SK-MEL-5 (cell line): ENCODE data around the gene FYB2. TPM values are rescaled to one million over a fixed set of nuclear protein-coding genes. Genes with fewer than 3 reads are reported as not detected.
"Not testable (repeated sequence)": the region's sequence is repeated elsewhere in the genome, so short reads cannot be mapped to it uniquely, and the experiment has no call there.

ENCODE experiments used
- DNase-seq: peaks from one replicate; pipeline ENCODE4 v3.0.0-alpha.2; 2016; ENCODE audit warnings: low read depth, low spot score
- in situ Hi-C: cut with HindIII; loops from 2 replicates; pipeline ENCODE4 v1.10.0; 2016; ENCODE audit warnings: low sequenced_read_pairs, high pct_unique_total_duplicates, low pct_unique_long_range_greater_than_20kb
- total RNA-seq: library from RNA; depleted of rRNA; stranded (reverse); fragments of >200 nt; shearing (Covaris generic); gene quantifications from 2 replicates; pipeline ENCODE4 v1.2.3, GENCODE V29; 2014

Gene FYB2
- total RNA-seq, 1 experiment from 2014 or later = not detected

DNA sequence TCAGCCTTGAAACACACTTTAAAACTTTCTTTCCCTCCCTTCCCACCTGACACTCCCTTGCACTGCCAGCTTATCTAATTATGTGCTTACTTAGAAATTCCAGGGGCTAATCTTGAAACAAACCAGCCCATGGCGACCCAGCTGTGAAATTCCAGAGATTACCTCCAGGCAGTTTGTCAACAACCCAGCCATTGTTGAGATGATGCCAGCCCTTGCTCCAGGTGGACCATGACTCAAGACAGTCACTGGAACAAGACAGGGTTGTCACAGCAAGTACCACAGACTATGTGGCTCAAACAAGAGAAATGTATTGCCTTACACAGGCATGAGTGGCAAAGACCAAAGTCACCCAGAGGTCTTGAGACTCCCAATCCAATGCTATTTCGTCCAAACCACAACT, 7.9 kb downstream of the FYB2 start:
- in situ Hi-C loops = no loop called here
- DNase-seq = no peak

DNA sequence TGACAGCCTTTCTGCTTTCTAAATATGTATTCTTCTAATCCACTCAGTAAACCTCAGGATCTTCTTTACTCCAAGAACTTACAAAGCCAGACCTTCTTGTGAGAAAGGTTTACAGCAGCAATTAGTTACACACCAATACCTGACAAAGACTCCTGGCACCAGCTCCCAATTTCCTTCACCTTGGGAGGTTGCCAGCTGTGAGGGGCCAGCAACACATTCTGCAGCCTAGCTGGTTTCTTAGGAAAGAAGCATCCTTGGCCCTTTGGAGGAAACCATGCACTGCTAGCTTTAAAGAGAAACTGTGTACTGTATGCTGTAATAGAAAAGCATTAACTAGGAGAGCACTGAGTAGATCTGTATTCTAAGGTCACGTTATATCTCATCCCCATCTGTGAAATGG, 10.8 kb downstream of the FYB2 start:
- in situ Hi-C loops = no loop called here
- DNase-seq = no peak

DNA sequence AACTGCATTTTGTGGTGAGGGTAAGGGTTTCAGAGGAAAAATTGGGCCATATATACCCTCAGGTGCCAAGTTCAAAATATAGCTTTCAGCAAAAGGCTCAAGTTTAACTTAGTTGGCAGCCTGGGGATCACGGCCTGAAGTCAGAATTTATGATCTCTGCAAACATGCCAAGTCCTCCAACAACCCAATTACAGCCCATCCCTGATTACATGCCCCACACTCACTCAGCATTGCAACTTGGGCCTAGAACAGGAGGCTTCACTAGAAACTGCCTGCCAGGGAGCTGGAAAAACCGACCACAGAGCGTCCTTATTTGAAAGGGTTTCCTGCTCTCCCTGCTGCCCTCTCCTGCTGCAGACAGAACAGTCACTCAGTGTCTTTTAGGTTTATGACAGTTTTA, 12.4 kb downstream of the FYB2 start:
- DNase-seq = peak; percentile 12
- in situ Hi-C loops = no loop called here

DNA sequence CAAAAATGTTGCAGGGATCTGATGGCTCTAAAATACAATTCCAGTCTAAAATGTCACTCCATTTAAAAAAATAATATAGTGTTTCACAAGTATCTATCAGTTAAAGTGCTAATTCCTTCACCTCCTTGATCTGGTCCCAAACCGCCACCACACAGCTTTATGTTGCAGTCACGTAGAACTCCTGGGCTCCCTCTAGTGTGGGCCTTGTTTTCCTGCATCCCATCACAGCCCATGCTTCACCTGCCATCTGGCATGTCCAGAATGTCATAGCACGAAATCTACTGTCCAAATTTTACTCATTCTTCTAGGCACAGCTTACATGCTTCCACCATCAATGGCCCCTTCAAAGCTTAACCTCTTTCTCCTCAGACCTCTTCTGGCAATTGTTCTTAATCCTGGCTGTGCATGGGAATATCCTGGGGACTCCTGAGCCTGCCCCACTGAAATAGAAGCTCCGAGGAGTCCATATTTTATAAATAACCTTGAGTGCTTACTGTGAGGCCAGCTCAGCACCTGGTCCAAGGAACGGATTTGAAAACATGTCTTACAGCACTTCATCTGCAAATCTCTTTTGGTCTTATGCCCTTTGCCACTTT, 15.5 kb downstream of the FYB2 start:
- DNase-seq = peak; percentile 68
- in situ Hi-C loops = no loop called here

DNA sequence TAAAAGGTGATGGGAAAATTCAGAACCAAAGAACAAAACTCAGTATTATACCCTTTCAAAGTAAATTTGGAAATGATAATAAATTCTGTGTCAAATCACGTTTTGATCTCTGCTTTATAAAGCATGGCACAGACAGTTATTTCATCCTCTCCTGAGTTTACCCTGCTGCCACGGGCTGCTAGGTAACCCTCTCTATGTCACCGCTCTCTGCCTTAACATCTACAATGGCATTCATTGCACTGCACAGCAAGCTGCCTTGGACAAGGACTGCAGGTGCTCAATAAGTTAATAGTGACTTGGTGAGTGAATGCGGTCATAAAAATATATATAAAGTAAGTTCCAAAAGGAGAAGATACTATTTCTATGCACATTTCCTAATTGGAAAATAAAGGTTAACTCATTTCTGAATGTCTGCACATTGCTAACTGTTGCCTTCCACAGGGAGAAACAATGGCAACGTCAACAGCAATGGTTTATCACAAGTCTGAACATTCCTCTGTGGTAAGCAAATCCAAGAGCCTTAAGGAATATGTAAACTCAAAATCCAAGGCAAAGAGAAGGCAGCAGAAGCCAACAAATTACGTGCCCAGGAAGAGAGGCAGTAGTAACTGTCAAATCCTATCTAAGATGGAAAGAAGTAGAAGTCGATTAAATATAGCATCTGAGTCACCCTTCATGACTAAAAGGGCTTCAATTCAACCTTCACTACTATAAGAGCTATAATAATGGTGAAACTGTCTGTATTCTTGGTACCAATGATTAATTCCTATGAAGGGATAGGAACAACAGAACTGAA, 19.4 kb downstream of the FYB2 start:
- in situ Hi-C loops = no loop called here
- DNase-seq = no peak

DNA sequence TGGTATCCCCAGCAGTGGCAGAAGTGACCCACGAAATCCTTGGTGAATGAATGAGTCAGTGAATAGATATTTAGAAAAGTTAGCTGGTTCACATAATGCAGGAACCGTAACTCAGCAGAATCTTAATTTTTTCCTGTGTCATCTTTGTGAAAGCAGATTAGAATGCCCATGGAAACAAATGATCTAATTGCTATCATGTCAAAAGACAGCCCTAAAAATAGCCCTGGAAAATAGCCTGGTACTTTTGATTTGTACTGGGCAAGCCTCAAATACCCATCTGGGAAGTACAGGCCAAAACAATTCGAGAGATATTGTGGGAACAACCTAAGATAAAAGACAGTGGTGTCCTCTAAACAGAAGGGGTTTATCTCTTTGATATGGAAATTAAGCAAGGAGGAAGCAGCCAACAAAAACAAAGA, 21.1 kb downstream of the FYB2 start:
- DNase-seq = no peak
- in situ Hi-C loops = no loop called here

DNA sequence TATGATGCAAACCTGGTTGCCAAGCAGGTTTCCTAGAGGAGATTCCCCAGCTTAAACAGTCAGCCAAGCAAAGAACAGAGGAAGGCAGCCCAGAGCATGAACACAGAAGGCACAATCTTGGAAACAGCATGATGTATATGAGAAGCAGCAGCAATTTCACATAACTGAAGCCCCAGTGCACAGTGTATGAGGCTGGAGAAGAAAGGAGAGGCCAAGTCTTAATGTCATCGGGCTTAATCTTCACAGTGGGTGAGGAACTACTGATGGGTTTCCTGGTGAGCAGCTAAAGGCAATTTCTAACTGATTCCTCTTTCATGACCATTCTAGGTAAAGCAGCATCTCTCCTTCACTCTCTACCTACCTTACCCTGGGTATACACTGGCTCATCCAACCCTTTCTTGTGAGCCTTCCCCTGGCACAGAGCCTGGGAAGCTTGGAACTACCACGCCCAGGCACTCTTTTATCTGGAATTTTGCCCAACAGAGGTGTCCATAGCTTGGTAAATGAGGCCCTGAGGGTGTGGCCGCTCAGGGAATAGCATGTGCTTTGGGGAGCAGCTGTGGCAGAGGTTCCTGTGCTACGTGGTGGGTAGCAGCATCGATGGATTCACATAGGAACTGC, 22.0 kb downstream of the FYB2 start:
- in situ Hi-C loops = no loop called here
- no peak for DNase-seq

DNA sequence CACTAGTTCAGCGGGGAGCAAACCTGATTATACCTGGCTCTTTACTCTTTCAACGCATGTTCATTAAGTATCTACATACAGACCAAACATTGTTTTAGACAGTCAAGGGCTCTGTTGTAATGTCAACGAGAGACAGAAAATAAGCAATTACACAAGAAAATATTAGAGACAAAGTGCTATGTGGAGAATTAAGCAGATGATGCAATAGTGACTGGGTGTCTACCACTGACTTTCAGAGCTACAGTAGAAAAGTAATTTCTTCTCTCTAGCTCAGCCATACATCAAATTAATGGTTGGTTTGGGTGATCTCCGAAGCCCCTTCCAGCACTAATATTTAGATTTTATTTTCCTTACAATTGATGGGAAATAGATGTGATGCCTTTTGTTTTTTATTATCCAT, 23.3 kb downstream of the FYB2 start:
- no peak for DNase-seq
- in situ Hi-C loops = no loop called here

DNA sequence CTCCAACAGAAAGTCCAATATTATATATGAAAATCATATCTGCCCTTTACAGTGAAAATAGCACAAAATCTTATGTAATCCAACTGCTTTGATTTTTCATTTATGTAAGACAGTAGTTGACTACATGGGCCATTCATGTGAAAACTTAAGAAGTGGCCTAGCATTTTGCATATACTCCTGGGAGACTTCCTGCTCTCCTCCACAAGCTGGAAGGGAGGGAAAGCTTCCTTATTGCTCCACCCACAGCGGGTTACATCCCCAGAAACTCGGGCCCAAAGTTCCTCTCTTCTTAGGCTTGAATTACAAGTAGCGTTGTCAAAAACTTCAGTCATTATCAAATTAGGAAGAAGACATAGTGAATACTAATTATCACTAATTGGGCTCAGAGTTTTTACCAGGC, 29.2 kb downstream of the FYB2 start:
- no peak for DNase-seq
- in situ Hi-C loops = no loop called here

DNA sequence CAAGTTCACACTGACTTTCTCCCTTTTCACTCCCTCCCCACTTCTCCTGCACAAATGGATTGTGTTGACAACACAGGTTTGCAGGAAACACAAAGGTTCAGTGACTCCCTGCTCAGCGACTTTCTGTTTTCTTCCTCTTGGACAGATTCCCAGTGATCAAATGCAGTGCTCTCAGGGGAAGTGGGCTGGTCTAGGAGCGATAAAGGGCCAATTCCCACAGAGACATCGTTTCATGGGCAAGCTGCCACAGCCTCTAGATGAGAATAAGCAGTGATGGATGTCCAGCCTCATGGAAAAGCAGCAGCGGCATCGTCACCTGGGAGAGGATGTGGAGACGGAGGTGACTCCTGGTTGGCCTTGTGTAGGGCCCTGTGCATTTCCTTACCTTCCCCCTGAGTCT, 30.6 kb downstream of the FYB2 start:
- no peak for DNase-seq
- in situ Hi-C loops = no loop called here

DNA sequence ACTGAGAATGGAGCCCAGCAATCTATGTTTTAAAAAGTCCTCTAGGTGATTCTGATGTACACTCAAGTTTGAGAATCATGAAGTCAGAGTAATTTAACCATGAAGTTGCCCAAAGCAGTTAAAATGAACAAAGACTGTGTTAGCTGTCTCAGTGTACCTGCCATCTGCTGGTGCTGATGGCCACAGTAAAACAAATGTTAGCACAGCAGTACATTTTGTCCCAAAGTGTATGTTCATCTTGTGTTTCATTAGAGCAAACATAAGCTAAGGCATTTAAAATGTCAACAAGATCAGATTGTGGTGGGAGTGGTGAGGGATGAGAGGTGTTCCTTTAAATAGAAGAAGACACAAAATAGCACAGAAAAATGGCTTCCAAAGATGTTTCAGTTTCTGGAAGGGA, 31.1 kb downstream of the FYB2 start:
- in situ Hi-C loops = no loop called here

DNA sequence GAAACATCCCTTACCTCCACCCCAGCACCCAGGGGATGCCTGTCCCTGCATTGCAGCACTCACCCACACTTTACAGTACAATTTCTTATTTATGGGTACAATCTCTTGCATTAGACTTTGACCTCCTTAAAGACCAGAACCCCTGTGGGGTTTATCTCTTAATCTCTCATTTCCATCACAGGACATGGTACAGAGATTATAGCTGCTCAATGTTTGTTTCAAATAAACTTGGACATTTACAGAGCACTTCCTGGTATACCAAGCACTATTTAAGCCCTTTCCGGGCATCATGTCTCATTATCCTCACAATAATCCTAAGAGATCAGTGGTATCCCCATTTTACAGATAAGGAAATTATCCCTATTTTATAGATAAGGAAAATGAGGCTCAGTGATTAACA, 31.9 kb downstream of the FYB2 start:
- DNase-seq = no peak
- in situ Hi-C loops = no loop called here

More for the DNA sequence above, 31.1 kb downstream of the FYB2 start:
- DNase-seq = no peak

DNA sequence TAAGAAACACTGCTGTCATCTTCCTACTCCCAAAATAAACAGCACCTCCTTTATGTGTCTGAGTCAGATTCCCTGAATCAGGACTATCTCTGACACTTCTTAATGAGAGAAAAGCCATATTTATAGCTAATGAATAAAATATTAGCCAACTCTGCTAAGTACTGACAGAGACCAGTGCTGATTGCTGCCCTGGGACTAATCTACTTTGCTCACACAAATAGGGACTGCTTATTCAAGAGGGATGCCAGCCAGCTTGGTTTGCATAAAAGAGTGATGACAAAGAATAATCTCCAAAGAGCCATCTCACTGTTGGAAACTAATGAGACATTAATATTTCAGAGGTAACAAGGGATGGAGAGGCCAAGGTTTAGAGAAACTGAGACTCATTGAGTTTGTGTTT, 36.4 kb downstream of the FYB2 start:
- in situ Hi-C loops = no loop called here
- no peak for DNase-seq

DNA sequence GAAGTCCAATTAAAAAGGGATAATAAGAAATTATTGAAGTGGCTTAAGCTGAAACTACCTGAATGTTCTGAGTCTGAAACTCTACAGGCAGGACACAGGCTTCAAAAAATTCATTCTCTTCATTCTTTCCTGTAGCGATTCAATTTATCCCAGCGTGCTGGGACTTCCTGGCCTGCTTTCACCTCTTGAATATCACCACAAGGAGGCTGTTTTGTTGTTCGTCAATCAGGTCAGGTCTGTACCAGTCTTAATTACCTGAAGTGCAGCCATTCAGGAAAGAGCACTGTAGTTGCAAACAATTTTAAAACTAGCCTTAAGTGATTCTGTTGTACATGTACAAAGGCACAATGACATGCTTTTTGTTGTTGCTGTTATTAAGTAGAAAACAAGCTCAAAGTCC, 38.4 kb downstream of the FYB2 start:
- DNase-seq = no peak
- in situ Hi-C loops = no loop called here

DNA sequence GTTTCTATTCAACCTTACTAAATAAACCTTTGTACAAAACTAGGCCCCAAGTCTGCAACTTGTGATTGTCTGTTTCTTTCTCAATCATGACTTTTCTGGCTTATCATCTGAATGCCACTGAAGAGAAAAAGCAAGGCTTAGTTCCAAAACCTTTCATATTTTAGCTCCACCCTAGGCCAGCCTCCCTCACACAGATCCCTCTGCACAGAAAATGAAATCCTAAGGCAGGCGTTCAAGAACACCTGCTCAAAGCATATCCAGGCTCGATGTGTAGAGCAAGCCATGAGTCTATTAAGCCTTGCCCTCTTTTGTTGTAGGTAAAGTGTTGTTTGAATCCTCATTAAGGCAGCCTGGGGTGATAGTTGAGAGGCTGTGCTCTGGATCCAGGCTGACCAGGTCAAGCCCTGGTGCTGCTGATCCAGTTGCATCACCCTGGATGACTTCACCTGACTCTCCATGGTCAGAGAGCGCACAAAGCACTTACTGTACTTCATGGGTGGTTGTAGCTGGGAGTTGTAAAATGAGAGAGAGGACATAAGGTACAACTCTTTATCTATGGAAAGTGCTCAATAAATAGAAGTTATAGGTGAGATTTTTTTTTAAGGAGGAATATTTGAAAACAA, 39.0 kb downstream of the FYB2 start:
- DNase-seq = peak; percentile 28
- in situ Hi-C loops = no loop called here

DNA sequence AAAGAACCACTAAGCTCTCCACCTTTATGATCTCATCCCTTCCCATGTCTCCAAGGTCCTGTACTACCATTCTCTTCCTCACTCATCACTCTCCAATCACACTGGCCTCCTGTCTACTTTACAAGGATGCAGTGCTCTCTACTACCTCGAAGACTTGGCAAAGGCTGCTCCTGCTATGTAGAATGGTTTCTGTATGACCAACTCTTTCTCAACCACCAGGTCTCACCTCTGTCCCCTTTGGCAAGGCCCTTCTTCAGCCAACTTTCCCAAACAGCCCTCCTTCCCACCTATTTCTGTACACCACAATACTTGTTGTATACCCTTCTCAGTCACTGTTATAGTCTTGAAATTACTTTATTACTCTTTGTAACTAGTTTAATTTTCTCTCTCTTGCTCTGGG, 41.2 kb downstream of the FYB2 start:
- DNase-seq = no peak
- in situ Hi-C loops = no loop called here

DNA sequence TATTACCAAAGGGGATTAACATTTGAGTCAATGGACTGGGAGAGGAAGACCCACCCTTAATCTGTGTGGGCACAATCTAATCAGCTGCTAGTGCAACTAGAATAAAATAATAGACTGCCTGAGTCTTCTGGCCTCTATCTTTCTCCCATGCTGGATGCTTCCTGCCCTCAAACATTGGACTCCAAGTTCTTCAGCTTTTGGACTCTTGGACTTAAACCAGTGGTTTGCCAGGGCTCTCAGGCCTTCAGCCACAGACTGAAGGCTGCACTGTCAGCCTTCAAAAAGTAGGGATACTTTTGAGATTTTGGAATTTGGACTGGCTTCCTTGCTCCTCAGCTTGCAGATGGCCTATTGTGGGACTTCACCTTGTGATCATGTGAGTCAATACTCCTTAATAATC, 44.5 kb downstream of the FYB2 start:
- in situ Hi-C loops, DNase-seq: not testable (repeated sequence)

DNA sequence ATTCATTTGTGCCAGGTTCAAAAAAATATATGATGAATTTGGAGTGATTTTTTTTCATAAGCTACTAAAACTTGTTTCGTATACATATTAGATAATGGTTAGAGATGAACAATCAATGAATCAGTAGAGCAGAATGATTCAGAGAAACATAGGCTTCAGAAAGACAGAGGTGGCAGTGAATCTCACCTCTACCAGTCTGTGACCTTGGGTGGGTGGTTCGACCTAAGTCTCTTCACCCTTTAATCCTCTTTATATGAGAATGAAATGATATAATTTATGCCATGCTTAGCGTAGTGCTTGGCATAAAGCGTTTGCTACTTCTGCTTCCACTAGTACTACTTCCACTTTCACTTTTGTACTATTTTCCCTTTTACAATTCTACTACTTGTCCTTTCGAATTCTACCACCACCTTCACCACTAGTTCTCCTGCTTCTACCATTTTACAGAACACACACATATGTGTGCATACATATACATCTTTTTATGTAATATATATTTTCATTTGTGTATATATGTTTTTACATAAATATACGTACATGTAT, 45.1 kb downstream of the FYB2 start:
- DNase-seq = no peak
- in situ Hi-C loops = no loop called here
